ENCODE results near the gene PFAS.

PFAS gene

DNA sequence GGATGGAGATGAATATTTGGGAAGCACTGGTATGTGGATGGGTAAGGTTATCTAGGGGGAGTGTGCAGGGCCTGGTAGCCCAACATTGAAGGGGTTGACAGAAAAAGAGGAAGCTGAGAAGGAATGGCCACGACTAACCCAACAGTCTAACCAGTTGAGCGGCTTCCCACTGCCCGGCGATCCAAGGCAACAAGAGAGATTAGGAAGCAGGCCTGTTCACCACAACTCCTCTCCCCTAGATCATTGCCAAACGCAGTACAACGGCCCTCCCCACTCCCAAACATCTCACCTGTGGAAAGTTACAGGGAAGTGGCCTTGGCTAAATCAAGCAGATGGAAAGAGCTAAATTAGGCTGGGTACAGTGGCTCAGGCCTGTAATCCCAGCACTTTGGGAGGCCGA is 28.2 kb downstream of the PFAS start:
- in situ Hi-C loops (cut with MboI; ENCODE audit: low sequenced_read_pairs, unreplicated experiment), result no loop called here
- no peak for DNase-seq (ENCODE audit: low spot score)
- TF ChIP-seq, protein P1, sequence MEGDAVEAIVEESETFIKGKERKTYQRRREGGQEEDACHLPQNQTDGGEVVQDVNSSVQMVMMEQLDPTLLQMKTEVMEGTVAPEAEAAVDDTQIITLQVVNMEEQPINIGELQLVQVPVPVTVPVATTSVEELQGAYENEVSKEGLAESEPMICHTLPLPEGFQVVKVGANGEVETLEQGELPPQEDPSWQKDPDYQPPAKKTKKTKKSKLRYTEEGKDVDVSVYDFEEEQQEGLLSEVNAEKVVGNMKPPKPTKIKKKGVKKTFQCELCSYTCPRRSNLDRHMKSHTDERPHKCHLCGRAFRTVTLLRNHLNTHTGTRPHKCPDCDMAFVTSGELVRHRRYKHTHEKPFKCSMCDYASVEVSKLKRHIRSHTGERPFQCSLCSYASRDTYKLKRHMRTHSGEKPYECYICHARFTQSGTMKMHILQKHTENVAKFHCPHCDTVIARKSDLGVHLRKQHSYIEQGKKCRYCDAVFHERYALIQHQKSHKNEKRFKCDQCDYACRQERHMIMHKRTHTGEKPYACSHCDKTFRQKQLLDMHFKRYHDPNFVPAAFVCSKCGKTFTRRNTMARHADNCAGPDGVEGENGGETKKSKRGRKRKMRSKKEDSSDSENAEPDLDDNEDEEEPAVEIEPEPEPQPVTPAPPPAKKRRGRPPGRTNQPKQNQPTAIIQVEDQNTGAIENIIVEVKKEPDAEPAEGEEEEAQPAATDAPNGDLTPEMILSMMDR (IDR thresholded peaks at IDR 0.05; ENCODE audit: borderline replicate concordance, control extremely low read depth, extremely low read depth, insufficient read depth, missing control alignments), result no peak

DNA sequence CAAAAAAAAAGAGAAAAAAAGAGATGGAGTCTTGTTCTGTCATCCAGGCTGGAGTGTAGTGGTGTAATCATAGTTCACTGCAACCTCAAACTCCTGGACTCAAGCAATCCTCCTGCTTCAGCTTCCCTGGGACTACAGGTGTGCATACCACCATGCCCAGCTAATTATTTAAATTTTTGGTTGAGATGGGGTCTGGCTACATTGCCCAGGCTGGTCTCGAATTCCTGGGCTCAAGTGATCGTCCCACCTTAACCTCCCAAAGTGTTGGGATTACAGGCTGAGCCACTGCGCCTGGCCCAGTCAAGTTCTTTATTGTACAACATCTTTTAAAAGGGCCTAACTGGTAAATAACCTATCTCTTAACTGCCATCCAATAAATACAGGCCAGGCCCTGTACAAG is 33.3 kb downstream of the PFAS start:
- TF ChIP-seq, protein P1 (IDR thresholded peaks at IDR 0.05; ENCODE audit: borderline replicate concordance, control extremely low read depth, extremely low read depth, insufficient read depth, missing control alignments), result no peak
- DNase-seq (ENCODE audit: low spot score), result no peak
- in situ Hi-C loops (cut with MboI; ENCODE audit: low sequenced_read_pairs, unreplicated experiment), result no loop called here

DNA sequence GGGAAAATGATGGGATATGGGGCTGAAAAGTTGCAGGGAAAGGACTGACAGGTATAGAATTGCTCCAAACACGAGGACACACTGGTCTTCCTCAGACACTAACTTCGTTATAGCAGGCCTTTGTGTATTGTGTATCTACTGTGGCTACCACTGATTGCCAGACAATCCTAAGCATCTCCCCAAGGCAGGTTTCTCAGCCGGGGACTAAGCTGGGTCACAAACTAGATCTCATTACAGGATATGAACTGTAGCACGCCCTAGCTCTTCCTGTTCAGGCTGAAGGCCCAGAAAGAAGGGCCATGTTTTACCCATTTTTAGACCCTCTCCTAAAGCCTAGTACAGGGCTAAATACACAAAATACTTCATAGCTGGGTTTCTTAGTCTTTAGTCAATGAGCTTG is 34.3 kb downstream of the PFAS start:
- no peak for DNase-seq (ENCODE audit: low spot score)
- in situ Hi-C loops (cut with MboI; ENCODE audit: low sequenced_read_pairs, unreplicated experiment), result no loop called here
- TF ChIP-seq, protein P1 (IDR thresholded peaks at IDR 0.05; ENCODE audit: borderline replicate concordance, control extremely low read depth, extremely low read depth, insufficient read depth, missing control alignments), result no peak

DNA sequence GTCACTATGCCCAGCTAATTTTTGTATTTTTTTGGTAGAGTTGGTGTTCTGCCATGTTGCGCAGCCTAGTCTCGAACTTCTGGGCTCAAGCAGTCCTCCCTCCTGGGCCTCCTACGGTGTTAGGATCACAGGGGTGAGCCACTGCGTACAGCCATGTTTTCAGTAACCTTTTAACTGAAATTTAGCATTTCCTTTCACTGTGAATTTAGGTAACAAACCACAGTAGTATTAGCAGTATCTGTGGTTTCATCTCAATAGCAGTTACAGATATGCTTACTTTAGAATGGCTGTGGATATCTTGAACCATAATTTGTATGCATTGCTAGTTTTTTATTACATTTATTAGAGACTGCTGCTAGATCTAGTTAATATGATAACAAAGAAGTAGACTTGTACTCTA is 35.0 kb downstream of the PFAS start:
- in situ Hi-C loops (cut with MboI; ENCODE audit: low sequenced_read_pairs, unreplicated experiment), result no loop called here
- no peak for DNase-seq (ENCODE audit: low spot score)
- TF ChIP-seq, protein P1 (IDR thresholded peaks at IDR 0.05; ENCODE audit: borderline replicate concordance, control extremely low read depth, extremely low read depth, insufficient read depth, missing control alignments), result no peak

DNA sequence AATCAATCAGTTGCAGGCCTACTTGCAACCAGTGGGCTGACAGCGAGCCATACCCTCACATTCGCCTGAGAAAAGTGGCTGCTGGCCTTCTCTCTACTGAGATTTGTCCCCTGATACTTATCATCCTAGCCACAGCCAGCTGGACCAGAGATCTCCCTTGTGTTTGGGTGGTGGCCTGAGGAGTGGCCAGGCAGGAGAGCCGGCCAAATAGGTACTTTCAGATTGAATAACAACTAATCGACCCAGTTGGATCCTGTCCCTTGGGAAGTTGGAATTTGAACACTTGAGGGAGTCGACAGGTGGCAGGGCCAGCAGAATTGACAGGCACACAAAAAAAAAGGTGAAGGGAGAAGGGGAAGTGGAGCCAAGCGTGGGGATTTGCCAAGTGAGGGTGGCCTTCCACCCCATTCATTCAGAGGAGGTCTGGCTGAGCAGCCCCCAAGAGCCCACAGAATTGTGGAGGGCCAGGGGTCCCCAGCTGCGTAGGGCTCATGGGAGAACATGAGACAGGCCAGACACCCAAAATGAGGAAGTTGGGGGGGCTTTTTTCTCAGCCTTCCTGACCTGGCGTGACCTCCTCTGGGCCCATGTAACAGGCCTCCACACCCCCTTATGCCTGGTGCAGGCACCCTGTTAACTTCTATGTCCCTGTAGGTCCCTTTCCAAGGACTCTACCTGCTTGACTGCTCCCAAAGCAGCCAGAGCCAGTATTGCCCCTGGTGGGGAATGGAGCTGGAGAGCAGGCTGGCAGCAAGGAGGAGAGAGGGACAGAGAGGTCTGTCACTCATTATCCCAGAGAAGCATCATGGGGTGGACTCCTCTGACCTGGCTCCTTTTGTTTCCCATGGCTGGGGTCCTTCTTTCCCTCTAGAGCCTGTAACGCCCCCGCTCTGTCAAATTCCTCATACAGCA is 36.4 kb downstream of the PFAS start:
- DNase-seq (ENCODE audit: low spot score), result no peak
- in situ Hi-C loops (cut with MboI; ENCODE audit: low sequenced_read_pairs, unreplicated experiment), result no loop called here

DNA sequence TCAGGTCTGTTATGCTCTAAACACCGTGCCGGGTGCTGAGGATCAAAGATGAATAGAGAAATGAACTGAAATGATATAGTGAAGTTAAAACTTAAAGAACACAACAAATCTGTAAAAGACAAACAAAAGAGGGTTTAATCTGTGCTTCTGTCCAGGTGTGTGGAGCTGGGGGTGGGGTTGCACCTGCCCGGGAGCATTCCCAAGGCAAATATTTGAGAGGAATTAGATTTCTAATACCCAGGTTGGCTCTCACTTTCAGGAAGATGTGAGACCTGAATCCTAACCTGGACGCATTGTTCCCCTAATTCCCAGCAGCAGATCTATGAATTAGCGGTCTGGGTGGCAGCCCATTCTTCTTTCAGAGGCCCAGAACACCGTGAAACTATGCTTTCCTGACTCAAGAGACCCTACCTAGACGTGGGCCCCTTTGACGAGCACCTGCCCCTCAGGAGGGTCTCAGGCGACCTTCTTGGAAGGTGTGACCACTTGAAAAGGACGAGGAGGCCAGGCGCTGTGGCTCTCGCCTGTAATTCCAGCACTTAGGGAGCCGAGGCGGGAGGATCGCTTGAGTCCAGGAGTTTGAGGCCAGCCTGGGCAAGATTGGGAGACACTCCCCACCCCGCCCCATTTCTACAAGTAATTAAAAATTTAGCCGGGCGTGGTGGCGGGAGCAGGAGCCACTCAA is 38.7 kb downstream of the PFAS start:
- TF ChIP-seq, protein P1 (IDR thresholded peaks at IDR 0.05; ENCODE audit: borderline replicate concordance, control extremely low read depth, extremely low read depth, insufficient read depth, missing control alignments), result no peak
- no peak for DNase-seq (ENCODE audit: low spot score)
- in situ Hi-C loops (cut with MboI; ENCODE audit: low sequenced_read_pairs, unreplicated experiment), result no loop called here

More for the DNA sequence above, 36.4 kb downstream of the PFAS start:
- TF ChIP-seq, protein P1 (IDR thresholded peaks at IDR 0.05; ENCODE audit: borderline replicate concordance, control extremely low read depth, extremely low read depth, insufficient read depth, missing control alignments), result no peak

Data from GM13976 (cell line).